Measurements from ENCODE around the gene CDK6. TPM values are rescaled to one million over a fixed set of nuclear protein-coding genes. Genes with fewer than 3 reads are reported as not detected.

Gene CDK6
- total RNA-seq, 2 experiments from 2014 or later = 130 to 138 TPM

DNA sequence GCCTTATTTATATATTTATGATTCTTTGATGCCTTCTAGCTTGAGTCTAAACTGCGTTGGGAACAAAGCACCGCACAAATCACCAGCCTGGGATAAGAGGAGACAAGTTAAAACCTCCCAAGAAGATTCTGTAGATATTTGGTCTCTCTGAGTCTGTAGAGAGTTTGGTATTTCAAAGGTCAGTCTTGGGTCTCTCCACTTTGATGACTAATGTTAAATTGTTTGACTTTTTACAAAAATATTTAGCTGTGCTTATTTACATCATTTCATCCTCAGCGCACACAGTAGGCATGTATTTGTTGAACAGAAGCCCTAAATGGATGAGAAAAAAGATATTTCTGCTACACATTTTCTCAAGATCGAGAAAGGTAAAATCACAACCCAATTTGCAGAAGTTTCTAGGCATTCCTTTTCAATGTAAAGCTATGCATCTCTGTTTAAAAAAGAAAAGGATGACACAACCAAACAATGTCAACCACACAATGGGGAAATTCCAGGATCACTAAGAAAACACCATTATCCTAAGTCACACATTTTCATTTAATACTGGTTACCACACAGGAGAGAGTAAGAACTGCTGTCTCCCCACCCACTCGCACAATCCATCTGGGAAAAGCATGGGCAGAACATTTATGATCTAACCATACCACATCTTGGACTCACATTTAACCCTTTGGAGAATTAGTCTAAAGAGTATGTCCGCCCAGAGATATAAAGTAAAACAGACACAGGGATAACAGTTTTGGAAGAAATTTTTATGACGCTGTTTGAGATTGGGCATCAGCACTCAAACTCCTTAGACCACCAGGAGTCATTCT is 4.4 kb downstream of the CDK6 start:
- peaks cover 56% of the 10 kb centered on the region for H3K36me3 Mint-ChIP-seq (ENCODE audit: low read depth)
- peak overlapping the region; percentile 94 for H3K4me3 Mint-ChIP-seq
- TF ChIP-seq, protein P1, sequence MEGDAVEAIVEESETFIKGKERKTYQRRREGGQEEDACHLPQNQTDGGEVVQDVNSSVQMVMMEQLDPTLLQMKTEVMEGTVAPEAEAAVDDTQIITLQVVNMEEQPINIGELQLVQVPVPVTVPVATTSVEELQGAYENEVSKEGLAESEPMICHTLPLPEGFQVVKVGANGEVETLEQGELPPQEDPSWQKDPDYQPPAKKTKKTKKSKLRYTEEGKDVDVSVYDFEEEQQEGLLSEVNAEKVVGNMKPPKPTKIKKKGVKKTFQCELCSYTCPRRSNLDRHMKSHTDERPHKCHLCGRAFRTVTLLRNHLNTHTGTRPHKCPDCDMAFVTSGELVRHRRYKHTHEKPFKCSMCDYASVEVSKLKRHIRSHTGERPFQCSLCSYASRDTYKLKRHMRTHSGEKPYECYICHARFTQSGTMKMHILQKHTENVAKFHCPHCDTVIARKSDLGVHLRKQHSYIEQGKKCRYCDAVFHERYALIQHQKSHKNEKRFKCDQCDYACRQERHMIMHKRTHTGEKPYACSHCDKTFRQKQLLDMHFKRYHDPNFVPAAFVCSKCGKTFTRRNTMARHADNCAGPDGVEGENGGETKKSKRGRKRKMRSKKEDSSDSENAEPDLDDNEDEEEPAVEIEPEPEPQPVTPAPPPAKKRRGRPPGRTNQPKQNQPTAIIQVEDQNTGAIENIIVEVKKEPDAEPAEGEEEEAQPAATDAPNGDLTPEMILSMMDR (IDR thresholded peaks at IDR 0.05) = no peak
- CTCF ChIA-PET = interaction anchor here (0.5 to 6.3 kb wide), 19 partner anchors 9 to 303 kb away, joined by 3 to 65 read pairs (median 5); partner anchors contain the start of genes PEX1 and RBM48
- DNase-seq (no peak), ATAC-seq (no peak)
- H3K9me3 Mint-ChIP-seq = no peaks in the 10 kb centered on the region
- H3K4me1 Mint-ChIP-seq (ENCODE audit: low read depth) = peaks cover 45% of the 10 kb centered on the region
- H3K27me3 Mint-ChIP-seq = peaks cover 1% of the 10 kb centered on the region
- intact Hi-C loops (cut with micrococcal nuclease) = loop anchor here (1.0 to 5.0 kb wide), 5 partner anchors 19 to 207 kb away; no protein-coding TSS in a partner anchor
- POLR2A ChIA-PET = interaction anchor here (0.9 to 2.5 kb wide), 19 partner anchors 9 to 302 kb away, joined by 3 to 14 read pairs (median 5); no protein-coding TSS in a partner anchor
- H3K27ac Mint-ChIP-seq = peak overlapping the region; percentile 89

DNA sequence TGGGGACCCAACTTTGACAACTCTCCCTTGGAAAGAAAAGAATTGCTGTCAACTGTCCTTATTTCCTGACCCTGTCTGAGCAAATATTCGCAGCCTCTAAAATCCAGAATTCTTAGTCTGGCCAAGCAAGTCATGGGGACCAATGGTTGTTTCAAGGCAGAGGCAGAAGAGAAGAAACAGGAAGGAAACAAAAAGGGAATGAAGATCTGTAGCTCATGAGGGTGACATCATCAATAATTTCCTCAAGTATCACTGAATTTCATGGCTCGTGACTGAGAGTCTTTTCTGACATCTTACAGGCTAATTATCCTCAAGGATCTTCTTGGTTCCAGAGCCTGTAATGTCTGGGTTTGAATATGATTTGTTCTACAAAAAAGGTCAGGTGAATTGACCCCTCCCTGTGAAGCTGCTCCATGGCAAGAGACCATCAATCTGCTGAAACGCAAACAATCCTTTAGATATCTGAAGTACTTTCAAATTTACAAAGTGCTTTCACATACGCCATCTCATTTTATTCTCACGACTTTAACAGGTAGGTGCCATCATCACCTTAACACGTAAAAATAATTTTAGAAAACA is 5.8 kb downstream of the CDK6 start:
- H3K9me3 Mint-ChIP-seq = no peaks in the 10 kb centered on the region
- ATAC-seq (no peak), DNase-seq (no peak)
- H3K36me3 Mint-ChIP-seq (ENCODE audit: low read depth) = peaks cover 68% of the 10 kb centered on the region
- peak overlapping the region; percentile 94 for H3K4me3 Mint-ChIP-seq
- no peaks in the 10 kb centered on the region for H3K27me3 Mint-ChIP-seq
- ChIA-PET CTCF (interaction anchor here (1.4 to 6.3 kb wide), 4 partner anchors 13 to 208 kb away, joined by 5 to 65 read pairs (median 23); no protein-coding TSS in a partner anchor), POLR2A (interaction anchor here (1.1 to 1.7 kb wide), 5 partner anchors 13 to 195 kb away, joined by 3 to 8 read pairs (median 4); no protein-coding TSS in a partner anchor)
- H3K27ac Mint-ChIP-seq = peak overlapping the region; percentile 65
- intact Hi-C loops (cut with micrococcal nuclease) = loop anchor here (5.0 kb wide), 2 partner anchors 72 to 207 kb away; no protein-coding TSS in a partner anchor
- TF ChIP-seq, protein P1 (IDR thresholded peaks at IDR 0.05) = no peak
- H3K4me1 Mint-ChIP-seq (ENCODE audit: low read depth) = peaks cover 56% of the 10 kb centered on the region

DNA sequence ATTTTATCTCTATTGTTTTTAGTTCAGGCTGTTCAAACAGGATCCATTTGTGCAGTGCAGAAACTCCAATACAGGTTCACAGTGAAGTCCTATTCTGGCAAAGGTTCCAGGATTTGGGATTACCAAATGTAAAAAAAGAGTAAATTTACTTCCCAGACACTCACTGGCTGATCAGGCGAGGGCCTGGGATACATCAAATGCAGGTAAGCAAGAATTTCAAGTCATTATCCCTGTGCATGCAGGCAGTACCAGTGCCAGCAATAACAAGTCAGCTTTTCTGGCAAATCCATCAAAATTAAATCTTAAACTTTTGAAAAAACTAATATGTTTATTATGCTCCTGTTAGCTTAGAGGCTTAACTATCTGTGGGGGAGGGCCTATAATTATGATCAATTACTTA is 6.3 kb downstream of the CDK6 start:
- Mint-ChIP-seq H3K27ac (peak overlapping the region; percentile 65), H3K27me3 (no peaks in the 10 kb centered on the region), H3K36me3 (ENCODE audit: low read depth) (peaks cover 68% of the 10 kb centered on the region), H3K9me3 (no peaks in the 10 kb centered on the region), H3K4me1 (ENCODE audit: low read depth) (peaks cover 60% of the 10 kb centered on the region), H3K4me3 (peak overlapping the region; percentile 94)
- CTCF ChIA-PET = interaction anchor here (1.0 to 6.3 kb wide), 6 partner anchors 12 to 209 kb away, joined by 4 to 65 read pairs (median 6); no protein-coding TSS in a partner anchor
- POLR2A ChIA-PET = interaction anchor here (0.8 to 1.4 kb wide), 4 partner anchors 20 to 302 kb away, joined by 3 to 4 read pairs (median 3); partner anchors contain the start of genes PEX1 and RBM48
- DNase-seq = no peak
- intact Hi-C loops (cut with micrococcal nuclease) = loop anchor here (5.0 kb wide), 2 partner anchors 72 to 207 kb away; no protein-coding TSS in a partner anchor
- TF ChIP-seq, protein P1 (IDR thresholded peaks at IDR 0.05) = no peak
- no peak for ATAC-seq

DNA sequence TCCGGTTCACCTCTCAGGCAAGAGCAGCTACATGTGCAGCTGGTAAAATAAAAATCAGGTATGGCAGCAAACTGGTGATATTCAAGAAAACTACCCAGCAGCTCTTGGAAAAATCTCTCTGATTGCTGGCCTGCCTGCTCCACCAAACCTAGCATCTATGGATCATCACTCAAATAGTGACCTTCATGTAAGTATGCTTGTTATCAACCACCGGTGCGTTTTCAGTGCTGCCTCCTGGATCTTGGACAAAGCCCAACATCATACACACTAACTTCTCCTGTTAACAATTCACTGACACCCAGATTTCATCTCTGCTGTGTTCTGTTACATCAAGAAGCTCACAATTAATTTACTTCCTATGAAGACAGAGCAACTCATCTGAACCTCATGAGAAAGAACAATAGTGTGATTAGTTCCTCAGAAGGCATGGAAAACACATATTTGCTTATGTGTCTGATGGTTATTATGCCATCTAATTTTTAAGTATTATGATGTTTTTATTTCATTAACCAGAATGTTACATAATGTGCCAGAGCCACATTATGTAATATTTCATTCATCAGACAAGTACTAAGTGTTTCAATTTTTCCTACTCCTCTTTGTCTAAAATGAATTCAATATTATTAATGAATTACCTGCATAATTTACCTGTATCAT is 8.8 kb downstream of the CDK6 start:
- CTCF ChIA-PET = interaction anchor here (0.7 to 1.6 kb wide), 5 partner anchors 10 to 208 kb away, joined by 3 to 5 read pairs (median 3); no protein-coding TSS in a partner anchor
- H3K27ac Mint-ChIP-seq = no peak overlapping the region
- no peak overlapping the region for H3K4me3 Mint-ChIP-seq
- POLR2A ChIA-PET = no interaction called here
- peaks cover 60% of the 10 kb centered on the region for H3K36me3 Mint-ChIP-seq (ENCODE audit: low read depth)
- no peak for DNase-seq
- intact Hi-C loops (cut with micrococcal nuclease) = no loop called here
- ATAC-seq = no peak
- no peaks in the 10 kb centered on the region for H3K9me3 Mint-ChIP-seq
- H3K27me3 Mint-ChIP-seq = no peaks in the 10 kb centered on the region
- TF ChIP-seq, protein P1 (IDR thresholded peaks at IDR 0.05) = no peak
- peaks cover 81% of the 10 kb centered on the region for H3K4me1 Mint-ChIP-seq (ENCODE audit: low read depth)

All from activated CD8-positive, alpha-beta T cell treated with anti-CD3 and anti-CD28 coated beads for 36 hours (primary cell).